HEK293T (cell line): Measurements from ENCODE around the gene MOK.

Experiments used
- ARNT ChIP-seq: fragments of 450-650 bp; IDR thresholded peaks from 2 replicates; pipeline ENCODE4 v1.6.1; 2017; ENCODE audit warnings: mild to moderate bottlenecking
- BHLHE40 ChIP-seq: fragments of 450-650 bp; IDR thresholded peaks from 2 replicates; pipeline ENCODE4 v1.6.1; 2016; ENCODE audit warnings: mild to moderate bottlenecking, moderate library complexity, borderline replicate concordance
- ELF4 ChIP-seq: fragments of 450-650 bp; IDR thresholded peaks from 2 replicates; pipeline ENCODE4 v1.6.1; 2017; ENCODE audit warnings: antibody characterized with exemption
- FOXA1 ChIP-seq: fragments of 450-650 bp; IDR thresholded peaks from 2 replicates; pipeline ENCODE4 v1.6.1; 2016; ENCODE audit warnings: mild to moderate bottlenecking
- FOXM1 ChIP-seq: fragments of 450-650 bp; IDR thresholded peaks from 2 replicates; pipeline ENCODE4 v1.6.1; 2017; ENCODE audit warnings: mild to moderate bottlenecking, borderline replicate concordance
- HDGF ChIP-seq: fragments of 450-650 bp; IDR thresholded peaks from 2 replicates; pipeline ENCODE4 v1.6.1; 2017; ENCODE audit warnings: antibody characterized with exemption, borderline replicate concordance
- L3MBTL2 ChIP-seq: fragments of 450-650 bp; conservative IDR thresholded peaks from 2 replicates; pipeline ENCODE4 v1.6.1; 2016; ENCODE audit warnings: mild to moderate bottlenecking
- SUZ12 ChIP-seq: fragments of 450-650 bp; IDR thresholded peaks from 2 replicates; pipeline ENCODE4 v1.6.1; 2016; ENCODE audit warnings: mild to moderate bottlenecking

- TF ChIP-seq BHLHE40 (no peak), SUZ12 (no peak), L3MBTL2 (no peak), HDGF (no peak), FOXM1 (no peak), ARNT (no peak), FOXA1 (no peak), ELF4 (no peak)
Observed at GRCh38 chr14:102222009-102222575, 82.9 kb downstream of the MOK start.
